MM.1S (cell line): ENCODE measurements around the gene SCAANT1.

Source experiments
- EZH2 ChIP-seq: fragments of 300-600 bp; sonication (generic); optimal IDR thresholded peaks from 2 replicates; pipeline ENCODE3; 2017; ENCODE audit warnings: low read depth, mild to moderate bottlenecking, antibody characterized with exemption, low read length, mixed read lengths
- TF ChIP-seq, protein P1 (sequence below): fragments of 300-600 bp; sonication (generic); IDR thresholded peaks from 2 replicates; pipeline ENCODE4 v1.5.1; 2016; ENCODE audit warnings: antibody characterized with exemption, low read length, mixed read lengths

DNA sequence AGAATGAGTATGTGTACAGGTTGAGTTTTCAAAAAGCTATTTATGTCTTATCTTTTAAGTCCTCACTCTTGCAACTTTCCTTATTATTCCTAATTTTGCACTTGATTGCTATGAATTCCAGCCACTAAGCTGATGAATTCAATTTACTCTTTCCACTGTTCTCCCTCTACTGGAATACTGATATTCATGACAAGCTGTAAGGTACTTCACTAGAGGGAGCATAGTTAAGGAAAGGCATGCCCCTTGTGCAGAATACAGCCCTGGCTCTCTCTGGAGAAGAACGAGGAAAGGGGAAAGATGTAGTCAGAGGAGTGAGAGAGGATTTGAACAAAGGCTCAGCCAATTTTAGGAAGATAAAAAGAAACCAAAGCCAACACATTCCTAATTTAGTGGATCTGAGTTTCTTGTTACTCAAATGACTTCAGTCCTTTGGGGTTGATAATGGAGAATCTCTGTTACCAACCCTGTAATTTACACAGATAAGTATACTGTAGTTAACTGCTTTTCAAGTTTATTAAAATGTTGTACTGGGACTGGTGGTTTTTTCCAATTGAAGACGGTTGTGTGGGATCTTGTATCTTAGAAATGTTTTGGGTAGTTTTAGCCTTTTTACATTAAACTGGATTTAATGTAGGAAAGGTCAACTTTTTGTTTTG lies 4.0 kb downstream of the SCAANT1 start:
- TF ChIP-seq, protein P1, sequence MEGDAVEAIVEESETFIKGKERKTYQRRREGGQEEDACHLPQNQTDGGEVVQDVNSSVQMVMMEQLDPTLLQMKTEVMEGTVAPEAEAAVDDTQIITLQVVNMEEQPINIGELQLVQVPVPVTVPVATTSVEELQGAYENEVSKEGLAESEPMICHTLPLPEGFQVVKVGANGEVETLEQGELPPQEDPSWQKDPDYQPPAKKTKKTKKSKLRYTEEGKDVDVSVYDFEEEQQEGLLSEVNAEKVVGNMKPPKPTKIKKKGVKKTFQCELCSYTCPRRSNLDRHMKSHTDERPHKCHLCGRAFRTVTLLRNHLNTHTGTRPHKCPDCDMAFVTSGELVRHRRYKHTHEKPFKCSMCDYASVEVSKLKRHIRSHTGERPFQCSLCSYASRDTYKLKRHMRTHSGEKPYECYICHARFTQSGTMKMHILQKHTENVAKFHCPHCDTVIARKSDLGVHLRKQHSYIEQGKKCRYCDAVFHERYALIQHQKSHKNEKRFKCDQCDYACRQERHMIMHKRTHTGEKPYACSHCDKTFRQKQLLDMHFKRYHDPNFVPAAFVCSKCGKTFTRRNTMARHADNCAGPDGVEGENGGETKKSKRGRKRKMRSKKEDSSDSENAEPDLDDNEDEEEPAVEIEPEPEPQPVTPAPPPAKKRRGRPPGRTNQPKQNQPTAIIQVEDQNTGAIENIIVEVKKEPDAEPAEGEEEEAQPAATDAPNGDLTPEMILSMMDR: no peak
- TF ChIP-seq EZH2: no peak
